ENCODE data around the gene ZNF423.

DNA sequence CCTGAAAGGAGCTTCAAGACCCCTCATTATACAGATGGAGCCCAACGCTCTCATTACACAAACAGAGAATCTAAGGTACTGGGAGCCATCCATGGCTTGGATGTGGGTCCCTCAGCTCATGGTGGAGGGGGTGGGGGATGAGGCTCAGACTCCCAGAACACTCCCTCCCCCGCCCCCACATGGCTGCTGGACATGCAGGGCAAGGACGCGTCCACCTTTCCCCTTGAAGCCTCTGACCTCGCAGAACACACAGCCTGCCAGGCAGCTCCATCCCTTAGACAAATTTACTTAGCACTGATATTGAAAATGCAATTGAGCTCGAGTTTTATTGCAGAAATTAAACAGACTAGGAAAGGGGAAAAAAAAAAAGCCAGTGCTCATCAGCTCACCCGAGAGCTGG is 203.9 kb downstream of the ZNF423 start:
- TF ChIP-seq, protein P1, sequence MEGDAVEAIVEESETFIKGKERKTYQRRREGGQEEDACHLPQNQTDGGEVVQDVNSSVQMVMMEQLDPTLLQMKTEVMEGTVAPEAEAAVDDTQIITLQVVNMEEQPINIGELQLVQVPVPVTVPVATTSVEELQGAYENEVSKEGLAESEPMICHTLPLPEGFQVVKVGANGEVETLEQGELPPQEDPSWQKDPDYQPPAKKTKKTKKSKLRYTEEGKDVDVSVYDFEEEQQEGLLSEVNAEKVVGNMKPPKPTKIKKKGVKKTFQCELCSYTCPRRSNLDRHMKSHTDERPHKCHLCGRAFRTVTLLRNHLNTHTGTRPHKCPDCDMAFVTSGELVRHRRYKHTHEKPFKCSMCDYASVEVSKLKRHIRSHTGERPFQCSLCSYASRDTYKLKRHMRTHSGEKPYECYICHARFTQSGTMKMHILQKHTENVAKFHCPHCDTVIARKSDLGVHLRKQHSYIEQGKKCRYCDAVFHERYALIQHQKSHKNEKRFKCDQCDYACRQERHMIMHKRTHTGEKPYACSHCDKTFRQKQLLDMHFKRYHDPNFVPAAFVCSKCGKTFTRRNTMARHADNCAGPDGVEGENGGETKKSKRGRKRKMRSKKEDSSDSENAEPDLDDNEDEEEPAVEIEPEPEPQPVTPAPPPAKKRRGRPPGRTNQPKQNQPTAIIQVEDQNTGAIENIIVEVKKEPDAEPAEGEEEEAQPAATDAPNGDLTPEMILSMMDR (IDR thresholded peaks at IDR 0.05): no peak
- TF ChIP-seq SIN3A (IDR thresholded peaks at IDR 0.05; ENCODE audit: borderline replicate concordance, insufficient read depth, low read depth, low read length): no peak
- no peak for TF ChIP-seq POLR2AphosphoS5 (IDR thresholded peaks at IDR 0.05; ENCODE audit: low read depth, low read length)
- TF ChIP-seq TCF7L2 (IDR thresholded peaks at IDR 0.05; ENCODE audit: low read depth, low read length): no peak
- TF ChIP-seq, protein P2, sequence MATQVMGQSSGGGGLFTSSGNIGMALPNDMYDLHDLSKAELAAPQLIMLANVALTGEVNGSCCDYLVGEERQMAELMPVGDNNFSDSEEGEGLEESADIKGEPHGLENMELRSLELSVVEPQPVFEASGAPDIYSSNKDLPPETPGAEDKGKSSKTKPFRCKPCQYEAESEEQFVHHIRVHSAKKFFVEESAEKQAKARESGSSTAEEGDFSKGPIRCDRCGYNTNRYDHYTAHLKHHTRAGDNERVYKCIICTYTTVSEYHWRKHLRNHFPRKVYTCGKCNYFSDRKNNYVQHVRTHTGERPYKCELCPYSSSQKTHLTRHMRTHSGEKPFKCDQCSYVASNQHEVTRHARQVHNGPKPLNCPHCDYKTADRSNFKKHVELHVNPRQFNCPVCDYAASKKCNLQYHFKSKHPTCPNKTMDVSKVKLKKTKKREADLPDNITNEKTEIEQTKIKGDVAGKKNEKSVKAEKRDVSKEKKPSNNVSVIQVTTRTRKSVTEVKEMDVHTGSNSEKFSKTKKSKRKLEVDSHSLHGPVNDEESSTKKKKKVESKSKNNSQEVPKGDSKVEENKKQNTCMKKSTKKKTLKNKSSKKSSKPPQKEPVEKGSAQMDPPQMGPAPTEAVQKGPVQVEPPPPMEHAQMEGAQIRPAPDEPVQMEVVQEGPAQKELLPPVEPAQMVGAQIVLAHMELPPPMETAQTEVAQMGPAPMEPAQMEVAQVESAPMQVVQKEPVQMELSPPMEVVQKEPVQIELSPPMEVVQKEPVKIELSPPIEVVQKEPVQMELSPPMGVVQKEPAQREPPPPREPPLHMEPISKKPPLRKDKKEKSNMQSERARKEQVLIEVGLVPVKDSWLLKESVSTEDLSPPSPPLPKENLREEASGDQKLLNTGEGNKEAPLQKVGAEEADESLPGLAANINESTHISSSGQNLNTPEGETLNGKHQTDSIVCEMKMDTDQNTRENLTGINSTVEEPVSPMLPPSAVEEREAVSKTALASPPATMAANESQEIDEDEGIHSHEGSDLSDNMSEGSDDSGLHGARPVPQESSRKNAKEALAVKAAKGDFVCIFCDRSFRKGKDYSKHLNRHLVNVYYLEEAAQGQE (IDR thresholded peaks at IDR 0.05; ENCODE audit: insufficient read depth in 1 of 2, low read depth in 2 of 2, low read length in 1 of 2): no peak
